IMR-90 (cell line): ENCODE results near the gene SPACA5B.
"Not testable (repeated sequence)": the region's sequence is repeated elsewhere in the genome, so short reads cannot be mapped to it uniquely, and the experiment has no call there.

Source experiments
- BHLHE40 ChIP-seq: fragments of 150-350 bp; IDR thresholded peaks from 2 replicates; pipeline ENCODE4 v1.6.1; 2016; ENCODE audit warnings: mild to moderate bottlenecking, low read depth, low read length
- ELK1 ChIP-seq: fragments of 150-350 bp; IDR thresholded peaks from 2 replicates; pipeline ENCODE4 v1.6.1; 2016; ENCODE audit warnings: low read depth, mild to moderate bottlenecking, low read length, moderate library complexity, borderline replicate concordance
- MAFK ChIP-seq: IDR thresholded peaks from 2 replicates; pipeline ENCODE4 v1.6.1; 2012; ENCODE audit warnings: low read depth, low read length, improper control_type of control experiment
- POLR2A ChIP-seq: IDR thresholded peaks from 2 replicates; pipeline ENCODE4 v1.6.1; 2012; ENCODE audit warnings: mild to moderate bottlenecking, low read depth, low read length
- TF ChIP-seq, protein P1 (sequence below): conservative IDR thresholded peaks from 2 replicates; pipeline ENCODE4 v1.5.1; 2012; ENCODE audit warnings: mild to moderate bottlenecking, low read depth, low read length, improper control_type of control experiment

DNA sequence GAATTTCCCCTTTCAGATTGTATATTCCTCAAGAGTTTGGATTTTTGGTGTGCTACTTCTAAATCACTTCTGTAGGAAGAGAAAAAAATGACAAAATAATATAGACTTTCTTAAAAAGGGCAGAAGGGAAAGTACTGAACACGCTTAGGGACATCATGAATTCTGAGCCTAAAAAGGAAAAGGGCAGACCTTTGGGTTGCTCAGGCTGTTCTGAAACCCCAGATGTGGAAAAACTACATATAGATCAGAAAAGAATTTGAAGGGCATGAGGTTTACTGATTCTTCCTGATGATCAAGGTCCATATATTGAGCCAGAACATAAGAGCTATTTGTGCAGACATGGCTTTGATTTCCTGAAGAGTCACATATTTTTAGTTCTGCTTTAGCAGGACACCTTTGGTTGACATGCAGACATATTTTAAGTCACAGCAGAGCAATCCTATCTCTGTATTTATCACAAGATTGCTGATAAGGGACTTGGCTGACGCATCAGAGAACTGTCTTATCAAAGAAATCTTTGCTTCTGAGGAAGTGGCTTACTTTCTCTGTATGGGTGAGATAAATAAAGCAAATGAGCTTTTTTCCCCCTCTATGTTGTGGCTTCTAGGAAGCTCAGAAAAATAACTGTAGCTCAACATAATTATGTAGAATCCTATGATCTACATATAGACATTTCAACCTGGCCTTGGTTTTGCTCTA is 11.5 kb downstream of the SPACA5B start:
- TF ChIP-seq, protein P1, sequence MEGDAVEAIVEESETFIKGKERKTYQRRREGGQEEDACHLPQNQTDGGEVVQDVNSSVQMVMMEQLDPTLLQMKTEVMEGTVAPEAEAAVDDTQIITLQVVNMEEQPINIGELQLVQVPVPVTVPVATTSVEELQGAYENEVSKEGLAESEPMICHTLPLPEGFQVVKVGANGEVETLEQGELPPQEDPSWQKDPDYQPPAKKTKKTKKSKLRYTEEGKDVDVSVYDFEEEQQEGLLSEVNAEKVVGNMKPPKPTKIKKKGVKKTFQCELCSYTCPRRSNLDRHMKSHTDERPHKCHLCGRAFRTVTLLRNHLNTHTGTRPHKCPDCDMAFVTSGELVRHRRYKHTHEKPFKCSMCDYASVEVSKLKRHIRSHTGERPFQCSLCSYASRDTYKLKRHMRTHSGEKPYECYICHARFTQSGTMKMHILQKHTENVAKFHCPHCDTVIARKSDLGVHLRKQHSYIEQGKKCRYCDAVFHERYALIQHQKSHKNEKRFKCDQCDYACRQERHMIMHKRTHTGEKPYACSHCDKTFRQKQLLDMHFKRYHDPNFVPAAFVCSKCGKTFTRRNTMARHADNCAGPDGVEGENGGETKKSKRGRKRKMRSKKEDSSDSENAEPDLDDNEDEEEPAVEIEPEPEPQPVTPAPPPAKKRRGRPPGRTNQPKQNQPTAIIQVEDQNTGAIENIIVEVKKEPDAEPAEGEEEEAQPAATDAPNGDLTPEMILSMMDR, result not testable (repeated sequence)
- not testable (repeated sequence) for TF ChIP-seq MAFK, ELK1, POLR2A, BHLHE40
